Measurements from ENCODE around the gene KLHDC8B. TPM values are rescaled to one million over a fixed set of nuclear protein-coding genes. Genes with fewer than 3 reads are reported as not detected.

Gene KLHDC8B
- total and polyA plus RNA-seq, 10 of the 15 experiments (the other 5 are each of a cell fraction or from before 2014, with no cell fraction given), result 0.31 to 1.5 (median 0.85) TPM; not detected in 1

GRCh38 chr3:49213541-49213943, 42.1 kb downstream of the KLHDC8B start (continued):
- no peak for TF ChIP-seq ZNF592 (IDR thresholded peaks at IDR 0.05)
- TF ChIP-seq IRF4 (IDR thresholded peaks at IDR 0.05; ENCODE audit: low read depth, low read length), result no peak
- no peak for TF ChIP-seq E4F1 (IDR thresholded peaks at IDR 0.05; ENCODE audit: borderline replicate concordance, partially characterized antibody)
- no peak for TF ChIP-seq REST (IDR thresholded peaks at IDR 0.05; ENCODE audit: low read depth, low read length)
- TF ChIP-seq MEF2B (IDR thresholded peaks at IDR 0.05; ENCODE audit: partially characterized antibody, poor library complexity, severe bottlenecking), result no peak
- no peak for TF ChIP-seq PKNOX1 (IDR thresholded peaks at IDR 0.05)
- TF ChIP-seq ATF2 (IDR thresholded peaks at IDR 0.05; ENCODE audit: low read length), result no peak
- no peak for TF ChIP-seq SUPT20H (IDR thresholded peaks at IDR 0.05; ENCODE audit: borderline replicate concordance, control insufficient read depth, low read depth, low read length)
- no peak for TF ChIP-seq MTA2 (IDR thresholded peaks at IDR 0.05; ENCODE audit: low read depth)
- TF ChIP-seq BMI1 (IDR thresholded peaks at IDR 0.05; ENCODE audit: borderline replicate concordance), result no peak
- no peak for TF ChIP-seq POU2F2 (IDR thresholded peaks at IDR 0.05; ENCODE audit: borderline replicate concordance, low read depth, low read length)

Data from GM12878 (cell line).